ENCODE measurements around the gene C10orf120. TPM values are rescaled to one million over a fixed set of nuclear protein-coding genes. Genes with fewer than 3 reads are reported as not detected.
A peak's percentile ranks its signal among the peaks of the same experiment; 100 is the strongest.

C10orf120 gene
- total RNA-seq, 2 experiments from 2014 or later = not detected

- Mint-ChIP-seq H3K9me3 (no peaks in the 10 kb centered on the region), H3K27me3 (peaks cover 17% of the 10 kb centered on the region), H3K4me3 (no peak overlapping the region), H3K27ac (no peak overlapping the region), H3K4me1 (no peaks in the 10 kb centered on the region), H3K36me3 (no peaks in the 10 kb centered on the region)
- DNase-seq = no peak
Measured at GRCh38 chr10:122713091-122713885, 13.6 kb upstream of the C10orf120 start.

GRCh38 chr10:122710576-122710975, 10.9 kb upstream of the C10orf120 start:
- peaks cover 18% of the 10 kb centered on the region for H3K27me3 Mint-ChIP-seq
- no peak overlapping the region for H3K4me3 Mint-ChIP-seq
- H3K36me3 Mint-ChIP-seq = no peaks in the 10 kb centered on the region
- H3K4me1 Mint-ChIP-seq = peaks cover 3% of the 10 kb centered on the region
- no peak for DNase-seq
- H3K9me3 Mint-ChIP-seq = no peaks in the 10 kb centered on the region
- H3K27ac Mint-ChIP-seq = no peak overlapping the region

- Mint-ChIP-seq H3K4me3 (no peak overlapping the region), H3K27ac (no peak overlapping the region), H3K27me3 (peaks cover 15% of the 10 kb centered on the region), H3K36me3 (no peaks in the 10 kb centered on the region), H3K4me1 (peaks cover 3% of the 10 kb centered on the region), H3K9me3 (no peaks in the 10 kb centered on the region)
- DNase-seq = no peak
Measured at GRCh38 chr10:122709971-122710370, 10.3 kb upstream of the C10orf120 start.

GRCh38 chr10:122707535-122707934, 7.9 kb upstream of the C10orf120 start:
- Mint-ChIP-seq H3K4me1 (peaks cover 3% of the 10 kb centered on the region), H3K27me3 (peaks cover 15% of the 10 kb centered on the region), H3K4me3 (no peak overlapping the region), H3K36me3 (no peaks in the 10 kb centered on the region), H3K27ac (no peak overlapping the region), H3K9me3 (no peaks in the 10 kb centered on the region)
- DNase-seq = no peak

- H3K4me1 Mint-ChIP-seq = peaks cover 3% of the 10 kb centered on the region
- no peak overlapping the region for H3K4me3 Mint-ChIP-seq
- H3K27ac Mint-ChIP-seq = no peak overlapping the region
- no peak for DNase-seq
- no peaks in the 10 kb centered on the region for H3K9me3 Mint-ChIP-seq
- H3K36me3 Mint-ChIP-seq = no peaks in the 10 kb centered on the region
- H3K27me3 Mint-ChIP-seq = peaks cover 15% of the 10 kb centered on the region
Measured at GRCh38 chr10:122706947-122707346, 7.3 kb upstream of the C10orf120 start.

GRCh38 chr10:122706467-122706866, 6.8 kb upstream of the C10orf120 start:
- H3K9me3 Mint-ChIP-seq = no peaks in the 10 kb centered on the region
- H3K4me1 Mint-ChIP-seq = peaks cover 3% of the 10 kb centered on the region
- H3K27me3 Mint-ChIP-seq = peaks cover 15% of the 10 kb centered on the region
- DNase-seq = no peak
- no peak overlapping the region for H3K27ac Mint-ChIP-seq
- H3K4me3 Mint-ChIP-seq = no peak overlapping the region
- H3K36me3 Mint-ChIP-seq = no peaks in the 10 kb centered on the region

- H3K9me3 Mint-ChIP-seq = no peaks in the 10 kb centered on the region
- DNase-seq = peak; percentile 61
- no peak overlapping the region for H3K27ac Mint-ChIP-seq
- peaks cover 7% of the 10 kb centered on the region for H3K27me3 Mint-ChIP-seq
- peaks cover 3% of the 10 kb centered on the region for H3K4me1 Mint-ChIP-seq
- no peaks in the 10 kb centered on the region for H3K36me3 Mint-ChIP-seq
- no peak overlapping the region for H3K4me3 Mint-ChIP-seq
Measured at GRCh38 chr10:122703483-122704448, 4.1 kb upstream of the C10orf120 start.

GRCh38 chr10:122702275-122702674, 2.6 kb upstream of the C10orf120 start:
- Mint-ChIP-seq H3K4me1 (no peaks in the 10 kb centered on the region), H3K9me3 (no peaks in the 10 kb centered on the region), H3K27ac (no peak overlapping the region), H3K27me3 (no peaks in the 10 kb centered on the region), H3K4me3 (no peak overlapping the region), H3K36me3 (no peaks in the 10 kb centered on the region)
- no peak for DNase-seq

GRCh38 chr10:122701652-122702051, 2.0 kb upstream of the C10orf120 start:
- Mint-ChIP-seq H3K36me3 (no peaks in the 10 kb centered on the region), H3K4me1 (no peaks in the 10 kb centered on the region), H3K4me3 (no peak overlapping the region), H3K27me3 (no peaks in the 10 kb centered on the region), H3K27ac (no peak overlapping the region), H3K9me3 (no peaks in the 10 kb centered on the region)
- no peak for DNase-seq

- DNase-seq = no peak
- Mint-ChIP-seq H3K27me3 (peaks cover 4% of the 10 kb centered on the region), H3K36me3 (no peaks in the 10 kb centered on the region)
Measured at GRCh38 chr10:122696687-122697086, 3.0 kb downstream of the C10orf120 start.

GRCh38 chr10:122692744-122693143, 6.9 kb downstream of the C10orf120 start:
- H3K27me3 Mint-ChIP-seq = peaks cover 14% of the 10 kb centered on the region
- no peaks in the 10 kb centered on the region for H3K36me3 Mint-ChIP-seq
- no peaks in the 10 kb centered on the region for H3K9me3 Mint-ChIP-seq
- H3K4me3 Mint-ChIP-seq = no peak overlapping the region
- H3K4me1 Mint-ChIP-seq = no peaks in the 10 kb centered on the region
- no peak for DNase-seq
- H3K27ac Mint-ChIP-seq = no peak overlapping the region

More at GRCh38 chr10:122696687-122697086, 3.0 kb downstream of the C10orf120 start:
- no peak overlapping the region for H3K4me3 Mint-ChIP-seq
- no peaks in the 10 kb centered on the region for H3K4me1 Mint-ChIP-seq
- no peak overlapping the region for H3K27ac Mint-ChIP-seq
- no peaks in the 10 kb centered on the region for H3K9me3 Mint-ChIP-seq

- Mint-ChIP-seq H3K27ac (no peak overlapping the region), H3K9me3 (no peaks in the 10 kb centered on the region), H3K4me1 (no peaks in the 10 kb centered on the region), H3K36me3 (no peaks in the 10 kb centered on the region), H3K4me3 (no peak overlapping the region), H3K27me3 (peaks cover 23% of the 10 kb centered on the region)
- DNase-seq = no peak
Measured at GRCh38 chr10:122689146-122689820, 10.4 kb downstream of the C10orf120 start.

GRCh38 chr10:122688293-122688989, 11.2 kb downstream of the C10orf120 start:
- Mint-ChIP-seq H3K27ac (no peak overlapping the region), H3K9me3 (no peaks in the 10 kb centered on the region), H3K4me1 (no peaks in the 10 kb centered on the region), H3K36me3 (no peaks in the 10 kb centered on the region), H3K4me3 (no peak overlapping the region), H3K27me3 (peaks cover 23% of the 10 kb centered on the region)
- no peak for DNase-seq

- H3K4me1 Mint-ChIP-seq = no peaks in the 10 kb centered on the region
- H3K9me3 Mint-ChIP-seq = peaks cover 2% of the 10 kb centered on the region
- H3K27ac Mint-ChIP-seq = no peak overlapping the region
- peaks cover 26% of the 10 kb centered on the region for H3K27me3 Mint-ChIP-seq
- no peak overlapping the region for H3K4me3 Mint-ChIP-seq
- no peak for DNase-seq
- no peaks in the 10 kb centered on the region for H3K36me3 Mint-ChIP-seq
Measured at GRCh38 chr10:122682522-122682921, 17.1 kb downstream of the C10orf120 start.

Measured in activated naive CD8-positive, alpha-beta T cell treated with anti-CD3 and anti-CD28 coated beads for 36 hours (primary cell).